ENCODE data around the gene BMPER. TPM values are rescaled to one million over a fixed set of nuclear protein-coding genes. Genes with fewer than 3 reads are reported as not detected.

BMPER gene
- total and polyA plus RNA-seq, 2 of the 8 experiments (the other 6 are each of a cell fraction or from before 2014, with no cell fraction given): 0.33 to 0.69 TPM

DNA sequence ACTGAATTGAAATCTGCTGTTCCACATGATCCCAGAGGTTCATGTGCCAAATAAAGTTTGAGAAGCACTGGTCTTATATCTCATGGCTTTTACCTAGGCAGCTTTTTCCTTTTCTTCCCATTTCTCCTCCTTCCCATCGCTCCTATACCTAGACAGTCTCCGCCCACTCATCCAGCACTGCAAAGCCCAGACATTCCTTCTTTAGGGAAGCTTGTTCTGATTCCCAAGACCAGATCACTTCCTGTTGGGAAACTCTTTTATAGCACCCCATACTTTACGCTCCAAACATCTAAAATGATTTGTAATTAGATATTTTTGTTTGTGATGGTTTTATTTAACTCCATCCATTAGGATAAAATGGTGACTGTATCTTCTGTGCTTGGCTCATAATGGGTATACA is 75.9 kb downstream of the BMPER start:
- H3K27ac ChIP-seq (ENCODE audit: low read depth, low read length): no peak overlapping the region
- CTCF ChIA-PET (ENCODE audit: partially characterized antibody): interaction anchor here (0.7 to 7.0 kb wide), 27 partner anchors 9 to 266 kb away, joined by 3 to 111 read pairs (median 5); no protein-coding TSS in a partner anchor
- no peak for TF ChIP-seq YY1 (IDR thresholded peaks at IDR 0.05; ENCODE audit: low read depth, low read length)
- TF ChIP-seq RFX5 (IDR thresholded peaks at IDR 0.05; ENCODE audit: borderline replicate concordance, low read depth, low read length): no peak
- no peak for TF ChIP-seq SAP30 (IDR thresholded peaks at IDR 0.05; ENCODE audit: insufficient read depth, insufficient replicate concordance, low read length)
- no peak for TF ChIP-seq TCF12 (IDR thresholded peaks at IDR 0.05; ENCODE audit: low read depth, low read length)
- TF ChIP-seq EZH2 (IDR thresholded peaks at IDR 0.05; ENCODE audit: low read depth, low read length, severe bottlenecking): no peak
- TF ChIP-seq BACH1 (IDR thresholded peaks at IDR 0.05; ENCODE audit: low read length): no peak
- TF ChIP-seq JUN (IDR thresholded peaks at IDR 0.05; ENCODE audit: low read depth, low read length): no peak
- TF ChIP-seq CEBPB (IDR thresholded peaks at IDR 0.05; ENCODE audit: low read depth, low read length): no peak
- no peak for TF ChIP-seq CHD2 (IDR thresholded peaks at IDR 0.05; ENCODE audit: low read length)
- no peak for TF ChIP-seq CHD1 (IDR thresholded peaks at IDR 0.05; ENCODE audit: low read depth, low read length)
- TF ChIP-seq, protein P1, sequence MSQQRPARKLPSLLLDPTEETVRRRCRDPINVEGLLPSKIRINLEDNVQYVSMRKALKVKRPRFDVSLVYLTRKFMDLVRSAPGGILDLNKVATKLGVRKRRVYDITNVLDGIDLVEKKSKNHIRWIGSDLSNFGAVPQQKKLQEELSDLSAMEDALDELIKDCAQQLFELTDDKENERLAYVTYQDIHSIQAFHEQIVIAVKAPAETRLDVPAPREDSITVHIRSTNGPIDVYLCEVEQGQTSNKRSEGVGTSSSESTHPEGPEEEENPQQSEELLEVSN (IDR thresholded peaks at IDR 0.05): no peak
- no peak for TF ChIP-seq NANOG (IDR thresholded peaks at IDR 0.05; ENCODE audit: insufficient read depth, low read depth, low read length, poor library complexity, severe bottlenecking)
- no peak for TF ChIP-seq KDM4A (IDR thresholded peaks at IDR 0.05; ENCODE audit: low read depth, low read length, severe bottlenecking)
- TF ChIP-seq SIRT6 (IDR thresholded peaks at IDR 0.05; ENCODE audit: low read length): no peak
- no peak for TF ChIP-seq CBX5 (IDR thresholded peaks at IDR 0.05; ENCODE audit: low read depth, low read length)

More for the DNA sequence above, 75.9 kb downstream of the BMPER start:
- no peak for FAIRE-seq
- POLR2A ChIA-PET (ENCODE audit: partially characterized antibody): no interaction called here
- no peak overlapping the region for H3K4me2 ChIP-seq (ENCODE audit: insufficient read depth in 1 of 2, low read depth in 2 of 2, low read length in 2 of 2)
- H2BK20ac ChIP-seq (ENCODE audit: low read length): no peak overlapping the region
- no peak overlapping the region for H3K14ac ChIP-seq (ENCODE audit: insufficient read length)
- no peak overlapping the region for H2BK12ac ChIP-seq (ENCODE audit: low read depth, low read length)
- H3K23ac ChIP-seq (ENCODE audit: insufficient read length): no peak overlapping the region
- no peak overlapping the region for H2BK120ac ChIP-seq (replicated peaks; ENCODE audit: low read depth, low read length)
- no peaks in the 10 kb centered on the region for H3K79me1 ChIP-seq (ENCODE audit: low read depth, low read length)
- H3K9ac ChIP-seq (replicated peaks in 1 of 4; ENCODE audit: extremely low read depth in 1 of 4, low read depth in 3 of 4, low read length in 3 of 4): no peak overlapping the region
- H4K5ac ChIP-seq (ENCODE audit: insufficient read length, low read depth, low read length): no peak overlapping the region
- H3K4me3 ChIP-seq (ENCODE audit: extremely low read depth in 1 of 4, insufficient read depth in 2 of 4, low read depth in 3 of 4, low read length in 4 of 4): no peak overlapping the region
- no peak overlapping the region for H2BK15ac ChIP-seq (ENCODE audit: low read length)
- H3K4ac ChIP-seq (replicated peaks; ENCODE audit: insufficient read length, low read depth, low read length): no peak overlapping the region
- no peak overlapping the region for H3K56ac ChIP-seq (replicated peaks; ENCODE audit: insufficient read length, low read depth, low read length)
- no peaks in the 10 kb centered on the region for H3K23me2 ChIP-seq (ENCODE audit: low read depth, low read length)
- H4K91ac ChIP-seq (replicated peaks; ENCODE audit: insufficient read length, low read length): no peak overlapping the region
- no peaks in the 10 kb centered on the region for H3K4me1 ChIP-seq (replicated peaks in 1 of 4; ENCODE audit: control insufficient read depth in 3 of 4, insufficient read depth in 4 of 4, low read length in 3 of 4)
- no peak for DNase-seq (ENCODE audit: low read depth in 1 of 2, low spot score in 2 of 2)
- H4K20me1 ChIP-seq (replicated peaks in 1 of 2; ENCODE audit: control insufficient read depth in 1 of 2, insufficient read depth in 2 of 2, low read length in 2 of 2): no peaks in the 10 kb centered on the region
- no peak overlapping the region for H4K8ac ChIP-seq (ENCODE audit: extremely low read depth, insufficient read depth, low read length)
- no peak overlapping the region for H2BK5ac ChIP-seq (ENCODE audit: low read depth, low read length)
- H2AK5ac ChIP-seq (ENCODE audit: low read depth, low read length): no peak overlapping the region
- WGBS, 2 experiments (ENCODE audit: extremely low coverage in 1 of 2, insufficient coverage in 1 of 2, insufficient read length in 1 of 2, insufficient replicate concordance in 2 of 2, low coverage in 1 of 2, low lambda C conversion rate in 2 of 2, missing lambda C conversion rate in 1 of 2): 92% methylated on average over 3 of the region's 3 CpGs; no CpG with 5 or more reads in 1 of the 2 experiments
- H3K9me3 ChIP-seq (ENCODE audit: insufficient read depth in 2 of 2, low read depth in 1 of 2, low read length in 1 of 2): no peaks in the 10 kb centered on the region
- H3K79me2 ChIP-seq (ENCODE audit: control insufficient read depth in 1 of 2, insufficient read depth in 2 of 2, low read length in 2 of 2): no peaks in the 10 kb centered on the region
- H3K18ac ChIP-seq (ENCODE audit: extremely low read depth, low read length): no peak overlapping the region
- H3K27me3 ChIP-seq (replicated peaks in 1 of 4; ENCODE audit: control insufficient read depth in 3 of 4, extremely low read depth in 1 of 4, insufficient read depth in 3 of 4, low read length in 3 of 4): no peaks in the 10 kb centered on the region
- no peak overlapping the region for H2AFZ ChIP-seq (ENCODE audit: low read length)
- H3K36me3 ChIP-seq (ENCODE audit: control insufficient read depth in 2 of 4, insufficient read depth in 4 of 4, low read length in 3 of 4): no peaks in the 10 kb centered on the region

All from H1 (cell line).